ENCODE results near the gene GUCY2C.

GUCY2C gene

DNA sequence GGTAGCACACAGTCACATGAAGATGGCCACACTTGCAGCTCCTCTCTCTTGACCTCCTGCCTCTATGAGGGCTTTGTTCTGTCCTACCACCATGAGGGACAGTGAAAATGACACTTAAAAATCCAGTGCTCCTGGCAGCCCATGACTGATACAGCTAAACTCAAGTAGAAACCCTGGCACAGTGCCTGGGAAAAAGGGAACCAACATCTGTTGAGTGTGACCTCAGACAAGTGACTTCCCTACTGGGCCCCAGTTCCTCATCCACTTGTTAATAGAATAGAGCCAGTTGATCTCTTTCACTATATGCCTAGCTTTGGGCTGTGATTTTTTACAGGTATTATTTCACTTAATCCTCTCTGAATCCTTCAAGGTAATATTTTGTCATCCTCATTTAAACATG, 4.8 kb downstream of the GUCY2C start:
- TF ChIP-seq EGR1 (IDR thresholded peaks at IDR 0.05), result no peak
- no peak for TF ChIP-seq TAF1 (IDR thresholded peaks at IDR 0.05; ENCODE audit: low read depth)

DNA sequence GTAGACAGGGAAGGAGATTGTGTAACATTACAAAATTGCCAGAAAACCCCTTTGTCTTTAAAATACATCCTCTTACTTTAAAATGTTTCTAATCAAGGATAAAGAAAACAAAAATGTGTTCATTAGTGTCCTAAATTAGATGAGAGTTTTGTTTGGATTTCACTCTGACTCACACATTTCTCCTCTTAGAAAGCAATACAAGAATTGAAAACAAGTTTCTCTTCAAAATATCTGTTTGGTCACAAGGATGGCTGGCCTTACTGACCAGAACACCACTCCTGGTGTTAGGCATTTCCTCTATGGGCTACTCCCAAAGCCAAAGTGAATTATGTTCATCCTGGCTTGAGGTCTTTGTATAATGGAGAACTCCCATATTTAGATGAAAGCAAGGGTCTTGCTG, 6.4 kb downstream of the GUCY2C start:
- TF ChIP-seq, protein P1, sequence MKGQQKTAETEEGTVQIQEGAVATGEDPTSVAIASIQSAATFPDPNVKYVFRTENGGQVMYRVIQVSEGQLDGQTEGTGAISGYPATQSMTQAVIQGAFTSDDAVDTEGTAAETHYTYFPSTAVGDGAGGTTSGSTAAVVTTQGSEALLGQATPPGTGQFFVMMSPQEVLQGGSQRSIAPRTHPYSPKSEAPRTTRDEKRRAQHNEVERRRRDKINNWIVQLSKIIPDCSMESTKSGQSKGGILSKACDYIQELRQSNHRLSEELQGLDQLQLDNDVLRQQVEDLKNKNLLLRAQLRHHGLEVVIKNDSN (IDR thresholded peaks at IDR 0.05), result no peak
- TF ChIP-seq YY1 (IDR thresholded peaks at IDR 0.05; ENCODE audit: low read depth) (no peak), ZBTB7A (IDR thresholded peaks at IDR 0.05; ENCODE audit: low read depth) (no peak), RAD21 (IDR thresholded peaks at IDR 0.05; ENCODE audit: low read depth) (no peak), CEBPB (IDR thresholded peaks at IDR 0.05) (no peak), NFIC (IDR thresholded peaks at IDR 0.05) (no peak), EGR1 (IDR thresholded peaks at IDR 0.05) (no peak), TAF1 (IDR thresholded peaks at IDR 0.05; ENCODE audit: low read depth) (no peak), TEAD4 (IDR thresholded peaks at IDR 0.05) (no peak), EP300 (IDR thresholded peaks at IDR 0.05; ENCODE audit: borderline replicate concordance) (no peak), CREB1 (IDR thresholded peaks at IDR 0.05; ENCODE audit: low read depth) (no peak), TCF12 (IDR thresholded peaks at IDR 0.05; ENCODE audit: low read depth) (no peak), FOXM1 (IDR thresholded peaks at IDR 0.05; ENCODE audit: borderline replicate concordance, low read depth) (no peak)
- TF ChIP-seq, protein P2, sequence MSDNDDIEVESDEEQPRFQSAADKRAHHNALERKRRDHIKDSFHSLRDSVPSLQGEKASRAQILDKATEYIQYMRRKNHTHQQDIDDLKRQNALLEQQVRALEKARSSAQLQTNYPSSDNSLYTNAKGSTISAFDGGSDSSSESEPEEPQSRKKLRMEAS (IDR thresholded peaks at IDR 0.05), result no peak
- TF ChIP-seq, protein P3, sequence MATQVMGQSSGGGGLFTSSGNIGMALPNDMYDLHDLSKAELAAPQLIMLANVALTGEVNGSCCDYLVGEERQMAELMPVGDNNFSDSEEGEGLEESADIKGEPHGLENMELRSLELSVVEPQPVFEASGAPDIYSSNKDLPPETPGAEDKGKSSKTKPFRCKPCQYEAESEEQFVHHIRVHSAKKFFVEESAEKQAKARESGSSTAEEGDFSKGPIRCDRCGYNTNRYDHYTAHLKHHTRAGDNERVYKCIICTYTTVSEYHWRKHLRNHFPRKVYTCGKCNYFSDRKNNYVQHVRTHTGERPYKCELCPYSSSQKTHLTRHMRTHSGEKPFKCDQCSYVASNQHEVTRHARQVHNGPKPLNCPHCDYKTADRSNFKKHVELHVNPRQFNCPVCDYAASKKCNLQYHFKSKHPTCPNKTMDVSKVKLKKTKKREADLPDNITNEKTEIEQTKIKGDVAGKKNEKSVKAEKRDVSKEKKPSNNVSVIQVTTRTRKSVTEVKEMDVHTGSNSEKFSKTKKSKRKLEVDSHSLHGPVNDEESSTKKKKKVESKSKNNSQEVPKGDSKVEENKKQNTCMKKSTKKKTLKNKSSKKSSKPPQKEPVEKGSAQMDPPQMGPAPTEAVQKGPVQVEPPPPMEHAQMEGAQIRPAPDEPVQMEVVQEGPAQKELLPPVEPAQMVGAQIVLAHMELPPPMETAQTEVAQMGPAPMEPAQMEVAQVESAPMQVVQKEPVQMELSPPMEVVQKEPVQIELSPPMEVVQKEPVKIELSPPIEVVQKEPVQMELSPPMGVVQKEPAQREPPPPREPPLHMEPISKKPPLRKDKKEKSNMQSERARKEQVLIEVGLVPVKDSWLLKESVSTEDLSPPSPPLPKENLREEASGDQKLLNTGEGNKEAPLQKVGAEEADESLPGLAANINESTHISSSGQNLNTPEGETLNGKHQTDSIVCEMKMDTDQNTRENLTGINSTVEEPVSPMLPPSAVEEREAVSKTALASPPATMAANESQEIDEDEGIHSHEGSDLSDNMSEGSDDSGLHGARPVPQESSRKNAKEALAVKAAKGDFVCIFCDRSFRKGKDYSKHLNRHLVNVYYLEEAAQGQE (IDR thresholded peaks at IDR 0.05; ENCODE audit: low read depth), result no peak

DNA sequence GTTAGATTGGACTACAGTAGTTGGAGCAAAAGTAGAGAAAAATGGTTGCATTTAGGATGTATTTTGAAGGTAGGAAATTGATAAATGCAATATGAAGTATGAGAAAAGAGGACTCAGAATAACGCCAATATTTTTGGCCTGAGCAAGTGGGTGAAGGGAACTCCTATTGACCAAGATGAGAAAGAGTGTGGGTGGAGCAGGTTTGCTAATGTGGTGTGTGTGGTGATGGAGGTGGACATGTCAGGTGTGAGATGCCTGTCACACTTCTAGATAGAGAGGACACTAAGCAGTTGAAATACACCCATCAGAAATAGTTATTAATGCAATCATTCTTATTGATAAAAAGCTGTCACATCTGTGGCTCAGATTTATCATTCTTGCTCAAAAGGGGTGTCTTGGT, 7.3 kb downstream of the GUCY2C start:
- TF ChIP-seq, protein P2 (IDR thresholded peaks at IDR 0.05), result no peak
- TF ChIP-seq RAD21 (IDR thresholded peaks at IDR 0.05; ENCODE audit: low read depth) (no peak), EP300 (IDR thresholded peaks at IDR 0.05; ENCODE audit: borderline replicate concordance) (no peak), TEAD4 (IDR thresholded peaks at IDR 0.05) (no peak), NFIC (IDR thresholded peaks at IDR 0.05) (no peak), YY1 (IDR thresholded peaks at IDR 0.05; ENCODE audit: low read depth) (no peak), CREB1 (IDR thresholded peaks at IDR 0.05; ENCODE audit: low read depth) (no peak), FOXM1 (IDR thresholded peaks at IDR 0.05; ENCODE audit: borderline replicate concordance, low read depth) (no peak), ZBTB7A (IDR thresholded peaks at IDR 0.05; ENCODE audit: low read depth) (no peak), TCF12 (IDR thresholded peaks at IDR 0.05; ENCODE audit: low read depth) (no peak)

DNA sequence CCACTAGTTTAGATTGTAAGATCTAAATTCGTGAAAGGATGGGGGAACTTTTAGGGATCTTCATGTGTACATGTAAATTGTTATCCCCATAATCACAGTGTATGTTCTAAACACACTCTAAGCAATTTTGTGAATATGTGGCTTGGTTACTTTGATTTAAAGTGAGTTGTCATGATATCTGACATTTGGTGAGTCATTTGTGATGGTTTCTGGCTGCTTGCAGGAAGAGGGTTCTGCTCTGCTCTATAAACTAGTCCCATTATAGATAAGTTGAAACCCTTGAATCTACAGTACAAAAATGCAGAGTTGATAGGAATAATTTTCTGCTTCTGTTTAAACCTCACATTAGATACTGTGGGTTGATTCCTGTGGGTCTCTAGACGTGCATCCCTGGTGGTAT, 14.8 kb downstream of the GUCY2C start:
- TF ChIP-seq FOXM1 (IDR thresholded peaks at IDR 0.05; ENCODE audit: borderline replicate concordance, low read depth) (no peak), TAF1 (IDR thresholded peaks at IDR 0.05; ENCODE audit: low read depth) (no peak), EP300 (IDR thresholded peaks at IDR 0.05; ENCODE audit: borderline replicate concordance) (no peak), NFIC (IDR thresholded peaks at IDR 0.05) (no peak), CREB1 (IDR thresholded peaks at IDR 0.05; ENCODE audit: low read depth) (no peak), TEAD4 (IDR thresholded peaks at IDR 0.05) (no peak), RAD21 (IDR thresholded peaks at IDR 0.05; ENCODE audit: low read depth) (no peak), EGR1 (IDR thresholded peaks at IDR 0.05) (no peak)
- TF ChIP-seq, protein P3 (IDR thresholded peaks at IDR 0.05; ENCODE audit: low read depth), result no peak
- TF ChIP-seq, protein P2 (IDR thresholded peaks at IDR 0.05), result no peak

DNA sequence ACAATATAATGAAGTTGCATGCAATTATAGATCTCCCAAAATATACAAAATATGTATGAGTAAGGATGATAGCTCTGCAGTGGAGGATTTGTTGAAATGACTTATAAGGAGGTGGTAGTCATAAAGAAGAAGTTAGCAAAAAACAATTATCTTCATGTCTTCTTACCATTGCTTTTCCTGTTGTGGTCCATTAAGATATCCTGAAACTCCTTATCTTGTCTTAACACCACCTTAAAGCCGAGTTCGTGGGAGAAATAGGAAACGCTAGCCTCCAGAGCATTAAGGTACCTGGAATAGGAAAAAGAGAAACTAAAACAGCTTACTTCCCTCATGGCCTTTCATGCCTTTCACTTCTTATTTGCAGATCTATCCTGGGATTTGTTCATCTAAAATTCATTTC, 15.2 kb downstream of the GUCY2C start:
- TF ChIP-seq NFIC (IDR thresholded peaks at IDR 0.05) (no peak), TEAD4 (IDR thresholded peaks at IDR 0.05) (no peak), EGR1 (IDR thresholded peaks at IDR 0.05) (no peak), TAF1 (IDR thresholded peaks at IDR 0.05; ENCODE audit: low read depth) (no peak), RAD21 (IDR thresholded peaks at IDR 0.05; ENCODE audit: low read depth) (no peak), CREB1 (IDR thresholded peaks at IDR 0.05; ENCODE audit: low read depth) (no peak), FOXM1 (IDR thresholded peaks at IDR 0.05; ENCODE audit: borderline replicate concordance, low read depth) (no peak), YY1 (IDR thresholded peaks at IDR 0.05; ENCODE audit: low read depth) (no peak), TCF12 (IDR thresholded peaks at IDR 0.05; ENCODE audit: low read depth) (no peak)
- TF ChIP-seq, protein P2 (IDR thresholded peaks at IDR 0.05), result no peak

DNA sequence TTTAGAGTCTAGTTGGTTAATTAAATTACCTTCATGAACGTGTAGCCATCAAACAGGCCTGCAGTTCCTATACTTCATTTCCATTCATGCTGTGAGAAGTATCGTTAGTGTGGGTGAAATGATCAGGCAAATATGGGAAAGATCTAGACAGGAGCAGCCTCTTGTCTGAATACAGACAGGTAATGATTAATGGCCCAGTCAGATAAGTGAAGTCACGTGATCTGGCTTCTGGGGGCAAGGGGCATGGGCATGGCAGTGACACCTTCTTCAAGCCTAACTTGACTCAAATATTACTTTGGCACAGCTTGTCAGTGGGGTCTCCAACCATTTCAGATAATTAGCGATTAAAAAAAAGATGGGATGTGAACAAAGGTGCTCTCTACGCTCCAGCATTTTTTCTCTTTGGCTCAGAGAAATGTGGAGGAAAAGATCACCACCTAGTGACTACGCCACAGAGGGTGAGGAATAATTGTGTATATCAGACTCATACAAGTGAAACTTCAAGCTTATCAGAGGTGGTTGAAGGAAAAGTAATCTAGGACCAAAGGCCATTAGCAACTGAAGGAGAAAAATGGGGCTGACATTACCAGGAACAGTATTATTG, 17.8 kb downstream of the GUCY2C start:
- TF ChIP-seq, protein P1 (IDR thresholded peaks at IDR 0.05), result no peak
- no peak for TF ChIP-seq TAF1 (IDR thresholded peaks at IDR 0.05; ENCODE audit: low read depth)
- no peak for TF ChIP-seq ZBTB7A (IDR thresholded peaks at IDR 0.05; ENCODE audit: low read depth)
- TF ChIP-seq FOXM1 (IDR thresholded peaks at IDR 0.05; ENCODE audit: borderline replicate concordance, low read depth), result no peak
- TF ChIP-seq YY1 (IDR thresholded peaks at IDR 0.05; ENCODE audit: low read depth), result no peak
- TF ChIP-seq CREB1 (IDR thresholded peaks at IDR 0.05; ENCODE audit: low read depth), result no peak
- no peak for TF ChIP-seq TCF12 (IDR thresholded peaks at IDR 0.05; ENCODE audit: low read depth)
- TF ChIP-seq, protein P3 (IDR thresholded peaks at IDR 0.05; ENCODE audit: low read depth), result no peak
- no peak for TF ChIP-seq TEAD4 (IDR thresholded peaks at IDR 0.05)
- TF ChIP-seq RAD21 (IDR thresholded peaks at IDR 0.05; ENCODE audit: low read depth), result no peak
- TF ChIP-seq EGR1 (IDR thresholded peaks at IDR 0.05), result no peak
- TF ChIP-seq, protein P2 (IDR thresholded peaks at IDR 0.05), result no peak
- no peak for TF ChIP-seq EP300 (IDR thresholded peaks at IDR 0.05; ENCODE audit: borderline replicate concordance)
- no peak for TF ChIP-seq NFIC (IDR thresholded peaks at IDR 0.05)

Measured in Ishikawa (cell line).